Measurements from ENCODE around the gene IBSP. TPM values are rescaled to one million over a fixed set of nuclear protein-coding genes. Genes with fewer than 3 reads are reported as not detected.

IBSP gene
- total RNA-seq, 2 donors from 2014 or later: not detected

DNA sequence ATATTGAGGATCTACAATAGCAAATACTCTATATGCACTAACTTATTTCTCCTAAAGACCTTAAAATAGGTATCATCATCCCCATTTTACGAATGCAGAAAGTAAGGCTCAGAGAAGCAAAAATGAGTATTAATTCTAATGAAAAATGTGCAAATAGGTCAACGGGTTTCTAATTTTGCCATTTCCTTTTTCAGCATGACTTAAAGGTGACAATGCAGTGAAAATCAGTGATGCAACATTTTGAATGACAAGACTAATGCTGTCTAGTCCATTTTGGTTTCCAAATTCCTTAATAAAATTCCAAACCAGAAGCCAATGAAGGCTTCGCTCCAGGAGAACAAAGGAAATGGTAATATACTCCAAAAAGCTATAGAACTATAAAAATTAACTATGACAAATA is 37.0 kb upstream of the IBSP start:
- Histone ChIP-seq H3K9ac (ENCODE audit: extremely low read depth, low read length, poor library complexity, severe bottlenecking) (no peak overlapping the region), H3K9me3 (ENCODE audit: control insufficient read depth, low read length) (no peaks in the 10 kb centered on the region), H3K36me3 (ENCODE audit: control insufficient read depth, insufficient read depth, low read length) (no peaks in the 10 kb centered on the region), H3K27ac (ENCODE audit: low read depth, low read length) (no peak overlapping the region), H3K4me1 (ENCODE audit: control insufficient read depth, insufficient read depth, low read length) (no peaks in the 10 kb centered on the region), H3K27me3 (ENCODE audit: control insufficient read depth, insufficient read depth, low read length, poor library complexity, severe bottlenecking) (no peaks in the 10 kb centered on the region), H3K4me3 (ENCODE audit: low read length) (no peak overlapping the region)
- no peak for DNase-seq
- H3K4me3 Mint-ChIP-seq: no peak overlapping the region
- H3K36me3 Mint-ChIP-seq (ENCODE audit: low read depth): no peaks in the 10 kb centered on the region
- no peak overlapping the region for H3K27ac Mint-ChIP-seq
- H3K9me3 Mint-ChIP-seq: peaks cover 2% of the 10 kb centered on the region
- 92 to 100% methylated on average over 2 to 3 of the region's 3 CpGs for WGBS, 2 experiments (ENCODE audit: insufficient coverage in 1 of 2, insufficient read length in 1 of 2)
- H3K4me1 Mint-ChIP-seq: no peaks in the 10 kb centered on the region
- no peaks in the 10 kb centered on the region for H3K27me3 Mint-ChIP-seq (ENCODE audit: insufficient read depth)
- no peak for TF ChIP-seq CTCF (conservative IDR thresholded peaks at IDR 0.05)

- H3K9me3 ChIP-seq (ENCODE audit: control insufficient read depth, low read length): no peaks in the 10 kb centered on the region
- no peak for TF ChIP-seq CTCF (conservative IDR thresholded peaks at IDR 0.05)
- no peak overlapping the region for H3K4me3 ChIP-seq (ENCODE audit: low read length)
- no peaks in the 10 kb centered on the region for H3K36me3 ChIP-seq (ENCODE audit: control insufficient read depth, insufficient read depth, low read length)
- H3K27ac ChIP-seq (ENCODE audit: low read depth, low read length): no peak overlapping the region
- no peaks in the 10 kb centered on the region for H3K4me1 Mint-ChIP-seq
- no peak overlapping the region for H3K27ac Mint-ChIP-seq
- DNase-seq: no peak
- no peak overlapping the region for H3K4me3 Mint-ChIP-seq
- 98% methylated on average over 2 of the region's 2 CpGs; no CpG with 5 or more reads in 1 of the 2 experiments for WGBS, 2 experiments (ENCODE audit: insufficient coverage in 1 of 2, insufficient read length in 1 of 2)
- no peaks in the 10 kb centered on the region for H3K27me3 Mint-ChIP-seq (ENCODE audit: insufficient read depth)
- no peaks in the 10 kb centered on the region for H3K4me1 ChIP-seq (ENCODE audit: control insufficient read depth, insufficient read depth, low read length)
- no peak overlapping the region for H3K9ac ChIP-seq (ENCODE audit: extremely low read depth, low read length, poor library complexity, severe bottlenecking)
- no peaks in the 10 kb centered on the region for H3K27me3 ChIP-seq (ENCODE audit: control insufficient read depth, insufficient read depth, low read length, poor library complexity, severe bottlenecking)
- H3K9me3 Mint-ChIP-seq: no peaks in the 10 kb centered on the region
- H3K36me3 Mint-ChIP-seq (ENCODE audit: low read depth): no peaks in the 10 kb centered on the region
Observed at GRCh38 chr4:87781569-87781968, 17.8 kb upstream of the IBSP start.

DNA sequence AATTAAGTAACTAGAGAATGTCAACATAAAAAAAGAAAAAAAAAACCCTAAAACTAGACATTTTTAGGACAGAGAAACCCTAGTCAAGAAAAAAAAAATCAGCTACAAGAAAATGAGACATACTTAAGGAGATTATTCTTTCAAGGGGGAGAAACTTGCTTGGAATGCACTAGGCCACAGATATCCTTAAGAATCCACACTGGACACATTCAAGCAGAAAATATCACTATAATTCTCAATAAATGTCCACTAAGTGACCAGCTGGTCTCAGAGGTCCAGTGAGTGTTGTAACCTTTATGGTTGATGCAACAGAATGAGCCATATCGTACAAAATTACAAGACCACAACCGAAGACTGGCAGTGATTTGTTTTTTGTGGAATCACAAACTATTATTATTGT is 15.6 kb upstream of the IBSP start:
- no peak overlapping the region for H3K4me3 Mint-ChIP-seq
- no peaks in the 10 kb centered on the region for H3K27me3 Mint-ChIP-seq (ENCODE audit: insufficient read depth)
- Histone ChIP-seq H3K4me3 (ENCODE audit: low read length) (no peak overlapping the region), H3K27me3 (ENCODE audit: control insufficient read depth, insufficient read depth, low read length, poor library complexity, severe bottlenecking) (no peaks in the 10 kb centered on the region), H3K9ac (ENCODE audit: extremely low read depth, low read length, poor library complexity, severe bottlenecking) (no peak overlapping the region), H3K27ac (ENCODE audit: low read depth, low read length) (no peak overlapping the region), H3K36me3 (ENCODE audit: control insufficient read depth, insufficient read depth, low read length) (no peaks in the 10 kb centered on the region), H3K9me3 (ENCODE audit: control insufficient read depth, low read length) (no peaks in the 10 kb centered on the region), H3K4me1 (ENCODE audit: control insufficient read depth, insufficient read depth, low read length) (no peaks in the 10 kb centered on the region)
- 96 to 100% methylated on average over 1 to 2 of the region's 2 CpGs for WGBS, 2 experiments (ENCODE audit: insufficient coverage in 1 of 2, insufficient read length in 1 of 2)
- no peaks in the 10 kb centered on the region for H3K4me1 Mint-ChIP-seq
- DNase-seq: no peak
- no peak for TF ChIP-seq CTCF (conservative IDR thresholded peaks at IDR 0.05)
- no peaks in the 10 kb centered on the region for H3K36me3 Mint-ChIP-seq (ENCODE audit: low read depth)
- H3K27ac Mint-ChIP-seq: no peak overlapping the region
- no peaks in the 10 kb centered on the region for H3K9me3 Mint-ChIP-seq
